A549 (cell line): Measurements from ENCODE around the gene ROBO1. TPM values are rescaled to one million over a fixed set of nuclear protein-coding genes. Genes with fewer than 3 reads are reported as not detected.

Experiments
- ATAC-seq, 2 experiments: fragments of 200-7000 bp in 1 of 2; fragments of >200 bp in 1 of 2; cut with Nextera tagmentation in 1 of 2; cut with Tn5 transposase in 1 of 2; 3 replicates each; pipeline versions ENCODE4 v1.8.0 to v1.9.1; 2018 to 2020; ENCODE audit warnings: mild to moderate bottlenecking in 1 of 2, moderate library complexity in 1 of 2
- CTCF ChIA-PET: fragments of 300-600 bp; sonication (Branson Sonifier 250); formaldehyde crosslinking; extraction: SDS; loops from one replicate; lab custom pipeline; 2021; ENCODE audit warnings: antibody characterized with exemption, inconsistent platforms; lab: Yijun Ruan, JAX
- POLR2A ChIA-PET: fragments of 350-600 bp; formaldehyde crosslinking; extraction: SDS; loops from one replicate; lab custom pipeline; 2021; ENCODE audit warnings: antibody characterized with exemption, inconsistent platforms; lab: Yijun Ruan, JAX
- DNase-seq, 2 experiments: peaks; one replicate each; pipeline versions ENCODE4 v3.0.0 to v3.0.0-alpha.2; 2011 to 2016; ENCODE audit warnings: low read depth in 1 of 2, low spot score in 1 of 2
- FAIRE-seq: peaks from 2 replicates; lab custom pipeline; 2011; peaks lifted over from hg19 to GRCh38; lab: Jason Lieb, UNC
- H3K27ac ChIP-seq, 2 experiments: fragments of >200 bp; sonication (Bioruptor Twin); formaldehyde crosslinking; 3 replicates each; pipeline ENCODE4 v1.5.1; 2016 to 2017
- H3K4me1 ChIP-seq: fragments of >200 bp; sonication (Bioruptor Twin); formaldehyde crosslinking; 3 replicates; pipeline ENCODE4 v1.6.1; 2016
- H3K4me2 ChIP-seq: fragments of >200 bp; sonication (Bioruptor Twin); formaldehyde crosslinking; 3 replicates; pipeline ENCODE4 v1.6.1; 2016
- H3K4me3 ChIP-seq: fragments of >200 bp; sonication (Bioruptor Twin); formaldehyde crosslinking; 3 replicates; pipeline ENCODE4 v1.5.1; 2016
- H3K9me3 ChIP-seq: fragments of >200 bp; sonication (Bioruptor Twin); formaldehyde crosslinking; 3 replicates; pipeline ENCODE4 v1.6.1; 2016
- BCL3 ChIP-seq: fragments of >200 bp; sonication (Bioruptor Twin); formaldehyde crosslinking; IDR thresholded peaks from 3 replicates; pipeline ENCODE4 v1.6.1; 2016
- CBX2 ChIP-seq: fragments of 200-600 bp; sonication (generic); IDR thresholded peaks from 2 replicates; pipeline ENCODE4 v1.6.1; 2016; ENCODE audit warnings: low read depth, mild to moderate bottlenecking, borderline replicate concordance
- CEBPB ChIP-seq, 2 experiments: fragments of >200 bp in 1 of 2; sonication (Bioruptor Twin) in 1 of 2; formaldehyde crosslinking in 1 of 2; IDR thresholded peaks; 2 replicates each; pipeline ENCODE4 v1.6.1; 2012 to 2016
- EHF ChIP-seq: fragments of 250-450 bp; sonication (Bioruptor Pico); IDR thresholded peaks from 2 replicates; pipeline ENCODE4 v1.5.0; 2020; ENCODE audit warnings: mild to moderate bottlenecking
- EHMT2 ChIP-seq: fragments of 200-600 bp; sonication (generic); IDR thresholded peaks from 2 replicates; pipeline ENCODE4 v1.6.1; 2016; ENCODE audit warnings: antibody characterized with exemption, low read depth, mild to moderate bottlenecking, moderate library complexity
- EP300 ChIP-seq, 2 experiments: fragments of >200 bp; sonication (Bioruptor Twin); formaldehyde crosslinking; IDR thresholded peaks; 2 replicates in 1 of 2; 3 replicates in 1 of 2; pipeline ENCODE4 v1.6.1; 2016 to 2017
- FOSL2 ChIP-seq, 2 experiments: fragments of 450-650 bp in 1 of 2; fragments of >200 bp in 1 of 2; sonication (Bioruptor Twin) in 1 of 2; formaldehyde crosslinking; IDR thresholded peaks; 2 replicates each; pipeline versions ENCODE4 v1.5.0 to v1.6.1; 2016 to 2020; ENCODE audit warnings: mild to moderate bottlenecking in 1 of 2, moderate library complexity in 1 of 2
- HDAC2 ChIP-seq: fragments of 200-600 bp; sonication (generic); IDR thresholded peaks from 2 replicates; pipeline ENCODE4 v1.6.1; 2016
- JUN ChIP-seq, 2 experiments: fragments of >200 bp; sonication (Bioruptor Twin); formaldehyde crosslinking; IDR thresholded peaks; 2 replicates in 1 of 2; 3 replicates in 1 of 2; pipeline ENCODE4 v1.6.1; 2016 to 2017
- KDM1A ChIP-seq: fragments of 200-600 bp; sonication (generic); IDR thresholded peaks from 2 replicates; pipeline ENCODE4 v1.6.1; 2016; ENCODE audit warnings: low read depth, mild to moderate bottlenecking
- MAZ ChIP-seq: fragments of 150-350 bp; IDR thresholded peaks from 2 replicates; pipeline ENCODE4 v1.6.1; 2014; ENCODE audit warnings: antibody characterized with exemption, low read depth, low read length, borderline replicate concordance
- POLR2A ChIP-seq: IDR thresholded peaks from 2 replicates; pipeline ENCODE4 v1.6.1; 2012; ENCODE audit warnings: mild to moderate bottlenecking, low read length
- RCOR1 ChIP-seq: fragments of 150-350 bp; IDR thresholded peaks from 2 replicates; pipeline ENCODE4 v1.6.1; 2014; ENCODE audit warnings: antibody characterized with exemption, low read length, low read depth
- RNF2 ChIP-seq: fragments of 200-600 bp; sonication (generic); IDR thresholded peaks from 2 replicates; pipeline ENCODE4 v1.6.1; 2016; ENCODE audit warnings: low read depth, mild to moderate bottlenecking, antibody characterized with exemption, moderate library complexity, borderline replicate concordance
- SREBF2 ChIP-seq: fragments of 450-650 bp; IDR thresholded peaks from 2 replicates; pipeline ENCODE4 v1.6.1; 2014; ENCODE audit warnings: mild to moderate bottlenecking, moderate library complexity
- ZSCAN20 ChIP-seq: fragments of 250-450 bp; sonication (Bioruptor Pico); IDR thresholded peaks from 2 replicates; pipeline ENCODE4 v1.8.0; 2022; ENCODE audit warnings: mild to moderate bottlenecking, moderate library complexity
- WGBS: methylation state at CpG from one replicate; pipeline ENCODE4 v1.1.6; 2017; ENCODE audit errors: missing lambda C conversion rate; 5-methylcytosine and 5-hydroxymethylcytosine counted together
- polyA plus RNA-seq, 4 experiments: library from polyadenylated mRNA; depleted of rRNA in 3 of 4; stranded (reverse); fragments of >200 nt; fragmentation: RNase III in 1 of 4; extraction: RNeasy Plus Mini Kit Qiagen cat#74134 plus additional on column Dnase treatment in 1 of 4; gene quantifications; 2 replicates in 3 of 4; 3 replicates in 1 of 4; pipeline ENCODE4 v1.2.3, GENCODE V29; 2011 to 2017
- TF ChIP-seq, protein P1 (sequence below): fragments of 150-350 bp; IDR thresholded peaks from 2 replicates; pipeline ENCODE4 v1.6.1; 2014; ENCODE audit warnings: low read depth, mild to moderate bottlenecking, low read length
- TF ChIP-seq, protein P2 (sequence below): fragments of 250-450 bp; sonication (Bioruptor Pico); IDR thresholded peaks from 2 replicates; pipeline ENCODE4 v1.5.0; 2021; ENCODE audit warnings: mild to moderate bottlenecking, moderate library complexity, borderline replicate concordance
- TF ChIP-seq, protein P3 (sequence below): fragments of >200 bp; sonication (Bioruptor Twin); formaldehyde crosslinking; IDR thresholded peaks from 3 replicates; pipeline ENCODE4 v1.5.1; 2016

Gene ROBO1
- polyA plus RNA-seq, 2 of the 4 experiments (the other 2 are of a cell fraction), result 25.3 to 35.6 TPM

GRCh38 chr3:78670746-78671145, 1097.1 kb downstream of the ROBO1 start:
- DNase-seq, result no peak
- no peak for FAIRE-seq
- peaks cover 11% of the 10 kb centered on the region; the same call in 1 of the 3 replicates for H3K4me1 ChIP-seq
- ChIA-PET POLR2A (no interaction called here), CTCF (no interaction called here)
- WGBS, result 69% methylated on average over 4 of the region's 4 CpGs
- no peak for ATAC-seq
- no peak overlapping the region for H3K4me2 ChIP-seq
- TF ChIP-seq SREBF2, result no peak
- TF ChIP-seq MAZ, result no peak
- TF ChIP-seq RNF2, result no peak
- no peak for TF ChIP-seq JUN (IDR thresholded peaks at IDR 0.05)
- no peak for TF ChIP-seq FOSL2 (IDR thresholded peaks at IDR 0.05)
- no peak for TF ChIP-seq FOSL2 (CRISPR knock-in tag; IDR thresholded peaks at IDR 0.05)
- TF ChIP-seq, protein P1, sequence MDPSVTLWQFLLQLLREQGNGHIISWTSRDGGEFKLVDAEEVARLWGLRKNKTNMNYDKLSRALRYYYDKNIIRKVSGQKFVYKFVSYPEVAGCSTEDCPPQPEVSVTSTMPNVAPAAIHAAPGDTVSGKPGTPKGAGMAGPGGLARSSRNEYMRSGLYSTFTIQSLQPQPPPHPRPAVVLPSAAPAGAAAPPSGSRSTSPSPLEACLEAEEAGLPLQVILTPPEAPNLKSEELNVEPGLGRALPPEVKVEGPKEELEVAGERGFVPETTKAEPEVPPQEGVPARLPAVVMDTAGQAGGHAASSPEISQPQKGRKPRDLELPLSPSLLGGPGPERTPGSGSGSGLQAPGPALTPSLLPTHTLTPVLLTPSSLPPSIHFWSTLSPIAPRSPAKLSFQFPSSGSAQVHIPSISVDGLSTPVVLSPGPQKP, result no peak
- no peak for TF ChIP-seq HDAC2
- no peak for TF ChIP-seq POLR2A
- no peak for TF ChIP-seq EHMT2
- no peak for TF ChIP-seq CEBPB (IDR thresholded peaks at IDR 0.05)
- no peak for TF ChIP-seq RCOR1
- TF ChIP-seq, protein P2, sequence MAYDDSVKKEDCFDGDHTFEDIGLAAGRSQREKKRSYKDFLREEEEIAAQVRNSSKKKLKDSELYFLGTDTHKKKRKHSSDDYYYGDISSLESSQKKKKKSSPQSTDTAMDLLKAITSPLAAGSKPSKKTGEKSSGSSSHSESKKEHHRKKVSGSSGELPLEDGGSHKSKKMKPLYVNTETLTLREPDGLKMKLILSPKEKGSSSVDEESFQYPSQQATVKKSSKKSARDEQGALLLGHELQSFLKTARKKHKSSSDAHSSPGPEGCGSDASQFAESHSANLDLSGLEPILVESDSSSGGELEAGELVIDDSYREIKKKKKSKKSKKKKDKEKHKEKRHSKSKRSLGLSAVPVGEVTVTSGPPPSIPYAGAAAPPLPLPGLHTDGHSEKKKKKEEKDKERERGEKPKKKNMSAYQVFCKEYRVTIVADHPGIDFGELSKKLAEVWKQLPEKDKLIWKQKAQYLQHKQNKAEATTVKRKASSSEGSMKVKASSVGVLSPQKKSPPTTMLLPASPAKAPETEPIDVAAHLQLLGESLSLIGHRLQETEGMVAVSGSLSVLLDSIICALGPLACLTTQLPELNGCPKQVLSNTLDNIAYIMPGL (CRISPR knock-in tag), result no peak
- TF ChIP-seq EHF (CRISPR knock-in tag), result no peak
- TF ChIP-seq BCL3, result no peak
- no peak for TF ChIP-seq CBX2
- no peak for TF ChIP-seq ZSCAN20 (CRISPR knock-in tag)
- H3K4me3 ChIP-seq, result no peak overlapping the region
- H3K9me3 ChIP-seq, result no peaks in the 10 kb centered on the region
- H3K27ac ChIP-seq, result no peak overlapping the region

DNA sequence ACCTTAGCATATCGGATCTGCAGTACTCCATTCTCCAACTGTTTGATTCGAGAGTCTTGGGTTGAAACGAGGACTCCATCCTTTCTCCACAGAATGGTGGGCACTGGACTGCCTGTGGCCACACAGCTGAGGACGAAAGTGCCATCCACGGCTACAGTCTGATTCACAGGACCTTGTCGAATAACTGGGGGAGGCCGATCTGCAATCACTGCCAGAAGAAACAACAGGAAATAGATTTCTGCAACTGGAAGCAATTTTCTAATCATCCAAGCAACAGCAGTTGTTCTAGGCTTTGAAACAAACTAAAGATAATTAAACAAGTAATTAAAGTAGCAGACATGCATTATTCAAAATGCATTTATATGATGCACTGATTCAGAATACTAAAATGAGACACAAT, 1097.7 kb downstream of the ROBO1 start:
- Histone ChIP-seq H3K4me2 (no peak overlapping the region), H3K27ac (no peak overlapping the region), H3K4me3 (no peak overlapping the region), H3K9me3 (no peaks in the 10 kb centered on the region), H3K4me1 (peaks cover 12% of the 10 kb centered on the region; the same call in 1 of the 3 replicates)
- ATAC-seq (no peak), FAIRE-seq (no peak), DNase-seq (no peak)
- TF ChIP-seq, protein P2 (CRISPR knock-in tag), result no peak
- TF ChIP-seq KDM1A (no peak), EP300 (IDR thresholded peaks at IDR 0.05) (no peak)
- TF ChIP-seq, protein P3, sequence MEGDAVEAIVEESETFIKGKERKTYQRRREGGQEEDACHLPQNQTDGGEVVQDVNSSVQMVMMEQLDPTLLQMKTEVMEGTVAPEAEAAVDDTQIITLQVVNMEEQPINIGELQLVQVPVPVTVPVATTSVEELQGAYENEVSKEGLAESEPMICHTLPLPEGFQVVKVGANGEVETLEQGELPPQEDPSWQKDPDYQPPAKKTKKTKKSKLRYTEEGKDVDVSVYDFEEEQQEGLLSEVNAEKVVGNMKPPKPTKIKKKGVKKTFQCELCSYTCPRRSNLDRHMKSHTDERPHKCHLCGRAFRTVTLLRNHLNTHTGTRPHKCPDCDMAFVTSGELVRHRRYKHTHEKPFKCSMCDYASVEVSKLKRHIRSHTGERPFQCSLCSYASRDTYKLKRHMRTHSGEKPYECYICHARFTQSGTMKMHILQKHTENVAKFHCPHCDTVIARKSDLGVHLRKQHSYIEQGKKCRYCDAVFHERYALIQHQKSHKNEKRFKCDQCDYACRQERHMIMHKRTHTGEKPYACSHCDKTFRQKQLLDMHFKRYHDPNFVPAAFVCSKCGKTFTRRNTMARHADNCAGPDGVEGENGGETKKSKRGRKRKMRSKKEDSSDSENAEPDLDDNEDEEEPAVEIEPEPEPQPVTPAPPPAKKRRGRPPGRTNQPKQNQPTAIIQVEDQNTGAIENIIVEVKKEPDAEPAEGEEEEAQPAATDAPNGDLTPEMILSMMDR, result no peak
- CTCF ChIA-PET, result no interaction called here
- 62% methylated on average over 7 of the region's 7 CpGs for WGBS
- POLR2A ChIA-PET, result no interaction called here
